G401.6 (cell line): Measurements from ENCODE around the gene CPA5.

Source experiments
- FAIRE-seq: peaks from 2 replicates; lab custom pipeline; 2012; peaks lifted over from hg19 to GRCh38; lab: Jason Lieb, UNC

Gene CPA5

DNA sequence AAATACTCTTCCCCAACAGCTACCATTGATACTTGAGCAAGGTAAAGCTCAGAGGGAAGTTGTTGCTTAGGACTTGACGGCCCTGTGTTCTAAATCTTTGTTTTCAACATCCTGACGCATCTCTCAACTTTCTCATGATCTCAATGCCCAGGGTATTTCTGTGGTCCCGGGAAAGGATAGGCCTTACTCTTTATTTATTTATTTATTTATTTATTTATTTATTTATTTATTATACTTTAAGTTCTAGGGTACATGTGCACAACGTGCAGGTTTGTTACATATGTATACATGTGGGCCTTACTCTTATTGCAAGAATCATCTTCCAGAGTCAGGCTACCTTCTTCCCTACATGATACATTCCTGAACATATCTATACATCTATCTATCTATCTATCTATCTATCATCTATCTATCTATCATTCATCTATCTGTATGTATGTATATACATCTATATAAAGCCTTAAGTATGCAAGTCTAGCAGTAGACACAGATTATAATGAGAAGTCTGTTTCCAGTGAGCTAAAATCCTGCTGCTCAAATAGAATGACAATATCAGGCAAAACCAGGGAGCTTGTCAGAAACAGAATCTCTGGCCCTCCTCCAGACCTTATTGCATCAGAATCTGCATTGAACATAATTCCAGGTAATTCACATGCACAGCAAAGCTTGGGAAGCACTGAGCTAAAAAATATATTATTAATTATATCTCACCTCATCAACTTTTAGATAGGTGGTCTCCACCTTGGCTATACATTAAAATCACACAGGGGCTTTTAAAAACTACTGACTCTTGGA lies 12.2 kb upstream of the CPA5 start:
- no peak for FAIRE-seq

DNA sequence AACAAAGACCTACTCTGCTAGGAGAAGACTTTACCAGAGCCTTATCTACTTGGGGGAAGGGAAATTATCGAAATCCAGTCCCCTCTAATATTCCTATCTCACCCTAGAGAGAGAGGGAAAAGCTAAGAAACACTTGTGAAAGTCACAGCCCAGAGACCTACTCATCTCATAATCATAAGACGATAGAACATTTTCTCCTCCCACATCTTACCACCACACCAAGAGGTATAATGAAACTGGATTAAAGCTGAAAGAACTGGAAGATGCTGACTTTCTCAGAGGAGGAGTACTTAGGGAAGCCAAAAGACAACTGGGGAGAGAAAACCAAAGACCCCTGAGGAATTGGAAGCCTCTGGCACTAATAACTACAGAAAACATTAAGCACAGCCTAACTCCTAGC lies 10.8 kb upstream of the CPA5 start:
- FAIRE-seq = no peak

DNA sequence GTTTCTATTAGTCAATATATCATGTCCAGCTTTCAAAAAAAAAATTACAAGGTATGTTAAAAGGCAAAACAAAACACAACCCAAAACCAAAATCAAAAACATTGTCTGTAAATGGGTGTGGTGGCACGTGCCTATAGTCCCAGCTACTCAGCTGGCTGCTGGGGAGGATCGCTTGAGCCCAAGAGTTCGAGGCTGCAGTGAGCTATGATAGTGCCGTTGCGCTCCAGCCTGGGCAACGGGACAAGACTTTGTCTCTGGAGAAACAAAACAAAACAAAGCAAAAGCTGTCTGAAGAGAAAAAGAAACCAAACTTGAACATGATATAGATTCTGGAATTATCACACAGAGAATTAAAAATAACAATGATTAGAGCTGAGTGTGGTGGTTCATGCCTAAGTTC lies 10.3 kb upstream of the CPA5 start:
- FAIRE-seq = no peak

DNA sequence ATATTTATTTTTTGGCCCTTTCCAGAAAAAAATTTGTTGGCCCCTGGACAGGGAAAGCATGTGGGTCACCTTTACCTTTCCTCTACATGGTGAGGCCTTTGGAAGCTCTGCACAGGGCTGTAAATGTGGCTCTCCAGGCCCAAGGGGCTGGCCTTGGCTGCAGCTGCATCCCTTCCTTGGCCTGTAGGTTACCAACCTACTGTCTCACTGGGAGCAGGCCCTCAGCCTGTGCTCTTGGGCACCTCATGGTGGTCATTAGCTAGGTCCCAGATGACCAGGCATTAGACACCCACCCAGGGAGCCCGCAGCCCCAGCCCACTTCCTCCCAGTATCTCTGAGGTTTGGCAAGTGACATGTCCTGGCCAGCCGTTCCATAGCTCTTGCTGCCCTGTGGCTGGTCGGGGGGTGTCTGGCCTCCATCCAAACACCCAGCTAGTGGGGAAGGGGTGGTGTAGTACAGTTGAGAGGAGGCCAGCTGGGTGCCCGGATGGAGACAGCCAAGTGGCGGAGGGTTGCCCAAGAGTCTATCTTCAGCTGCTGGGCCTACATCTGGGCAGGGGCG lies 7.1 kb upstream of the CPA5 start:
- no peak for FAIRE-seq

DNA sequence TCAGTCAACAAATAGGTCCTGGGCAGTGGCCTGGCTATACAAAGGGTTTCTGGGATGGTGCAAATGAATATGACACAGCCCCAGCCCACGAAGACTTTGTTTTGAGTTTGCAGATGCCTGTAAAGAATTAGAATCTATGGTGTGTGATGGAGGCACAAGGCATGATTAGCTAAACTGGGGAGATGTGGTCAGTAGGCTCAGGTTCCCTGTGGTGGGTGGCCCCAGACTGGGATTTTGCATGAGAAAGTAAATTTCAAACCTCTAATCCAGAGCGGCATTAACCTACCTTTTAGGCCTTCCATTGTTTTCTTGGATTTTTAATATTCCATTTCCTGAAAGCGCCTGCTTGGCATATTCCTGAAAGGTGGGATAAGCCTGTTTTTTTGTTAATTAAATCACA lies 6.4 kb upstream of the CPA5 start:
- no peak for FAIRE-seq

DNA sequence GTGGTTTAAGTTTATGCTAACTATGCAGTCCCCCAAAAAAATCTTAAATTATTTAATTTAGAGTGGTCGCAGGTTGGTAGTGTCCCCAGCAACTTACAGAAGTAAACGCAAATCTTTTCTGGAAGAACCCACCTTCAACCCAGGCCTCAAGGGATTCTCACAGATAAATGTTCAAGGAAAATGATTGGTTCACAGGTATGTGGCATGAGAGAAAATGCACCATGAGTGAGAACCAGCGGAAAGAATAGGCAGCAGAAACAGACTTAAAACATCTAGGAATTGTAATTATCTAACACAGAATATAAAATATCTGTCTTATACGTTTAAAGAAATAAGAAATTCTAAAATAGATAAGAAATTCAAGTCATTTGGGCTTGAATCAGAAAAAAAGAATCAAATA lies 2.7 kb upstream of the CPA5 start:
- FAIRE-seq = no peak

DNA sequence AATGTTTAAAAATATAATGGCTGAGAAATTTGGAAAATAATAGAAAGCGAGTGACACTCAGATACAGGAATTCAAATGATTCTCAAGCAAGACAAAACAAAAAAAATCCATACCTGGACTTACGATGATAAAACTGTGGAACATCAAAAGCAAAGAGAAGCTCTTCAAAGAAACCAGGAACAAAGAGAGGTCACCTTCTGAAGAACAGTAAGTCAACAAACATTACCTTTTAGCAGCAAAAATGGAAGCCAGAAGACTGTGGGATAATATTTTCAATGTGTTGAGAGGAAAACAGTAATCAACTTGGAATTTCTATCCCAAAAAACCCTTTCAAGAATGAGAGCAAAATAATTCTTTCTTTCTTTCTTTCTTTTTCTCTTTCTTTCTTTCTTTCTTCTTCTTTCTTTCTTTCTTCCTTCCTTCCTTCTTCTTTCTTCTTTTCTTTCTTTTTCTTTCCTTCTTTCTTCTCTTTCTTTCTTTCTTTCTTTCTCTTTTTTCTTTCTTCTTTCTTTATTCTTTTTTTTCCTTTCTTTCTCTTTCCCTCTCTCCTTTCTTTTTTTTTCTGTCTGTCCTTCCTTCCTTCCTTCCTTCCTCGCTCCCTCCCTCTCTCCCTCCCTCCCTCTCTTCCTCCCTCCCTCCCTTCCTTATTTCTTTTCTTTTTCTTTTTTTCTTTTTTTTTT lies 1.8 kb upstream of the CPA5 start:
- no peak for FAIRE-seq

DNA sequence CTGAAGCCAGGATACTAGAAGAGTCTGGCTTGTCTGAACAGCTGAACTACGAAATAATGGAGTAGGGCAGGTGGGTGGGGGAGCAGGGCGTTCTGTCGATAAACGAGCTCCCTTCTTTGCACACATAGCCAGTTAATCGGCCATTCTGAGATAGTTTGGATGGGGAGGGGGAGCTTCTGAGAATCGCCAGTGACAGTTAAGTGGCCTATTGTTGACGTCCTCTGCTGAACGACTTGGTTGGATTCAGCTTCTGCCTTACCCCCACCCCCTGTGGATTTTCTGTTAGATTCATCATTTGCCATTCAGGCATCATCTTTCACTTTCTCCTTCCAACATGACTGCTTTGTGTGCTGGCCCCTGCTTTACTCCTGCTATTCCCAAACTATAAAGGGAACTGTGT lies 520 bp downstream of the CPA5 start:
- FAIRE-seq = no peak

DNA sequence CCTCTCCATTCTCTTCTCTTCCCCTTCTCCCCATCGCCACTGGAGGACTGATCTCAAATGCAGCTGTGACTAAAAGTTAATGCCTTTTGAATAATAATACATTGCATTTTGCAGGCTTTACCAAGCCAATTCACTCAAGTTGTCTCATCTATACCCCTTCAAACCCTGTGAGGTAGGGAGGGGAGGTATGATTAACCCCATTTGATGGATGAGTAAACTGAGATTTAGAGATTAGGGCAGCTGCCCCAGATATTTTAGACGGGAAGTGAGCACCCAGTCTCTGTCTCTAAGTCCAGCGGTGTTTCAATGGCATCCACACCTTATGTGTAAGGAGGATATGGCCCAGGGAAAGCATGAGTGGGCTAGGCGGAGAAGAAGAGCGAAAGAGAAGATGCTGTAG lies 1.1 kb downstream of the CPA5 start:
- FAIRE-seq = no peak

DNA sequence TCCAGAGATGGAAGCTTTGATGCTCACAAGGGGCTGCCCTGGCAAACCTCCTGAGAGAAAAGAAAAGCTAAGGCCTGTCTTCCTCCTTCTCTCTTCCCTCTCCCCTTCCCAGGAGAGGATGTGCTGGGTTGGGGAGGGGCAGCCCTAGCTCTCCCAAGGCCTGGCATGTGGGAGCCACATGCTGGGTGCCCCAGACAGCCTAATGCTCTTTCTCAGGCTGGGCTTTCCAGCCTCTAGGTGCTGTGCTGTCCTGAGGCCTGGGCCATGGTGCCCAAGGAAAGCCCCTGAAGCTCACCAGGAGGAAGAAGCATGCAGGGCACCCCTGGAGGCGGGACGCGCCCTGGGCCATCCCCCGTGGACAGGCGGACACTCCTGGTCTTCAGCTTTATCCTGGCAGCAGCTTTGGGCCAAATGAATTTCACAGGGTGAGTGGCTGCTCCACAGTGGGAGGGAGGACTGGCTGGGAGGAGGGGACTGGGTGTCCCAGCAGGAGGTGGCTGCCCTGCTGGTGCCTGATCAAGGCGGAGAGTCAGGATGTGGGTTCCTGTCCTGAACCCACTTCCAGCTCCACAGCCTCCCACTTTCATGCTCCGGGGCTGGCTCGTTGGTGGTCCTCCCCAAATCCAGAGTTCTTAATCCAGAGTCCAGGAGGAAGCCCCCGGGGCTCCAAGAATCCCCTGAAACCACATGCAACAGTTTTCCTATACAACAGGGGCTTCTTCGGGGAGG lies 1.7 kb downstream of the CPA5 start:
- FAIRE-seq = no peak

DNA sequence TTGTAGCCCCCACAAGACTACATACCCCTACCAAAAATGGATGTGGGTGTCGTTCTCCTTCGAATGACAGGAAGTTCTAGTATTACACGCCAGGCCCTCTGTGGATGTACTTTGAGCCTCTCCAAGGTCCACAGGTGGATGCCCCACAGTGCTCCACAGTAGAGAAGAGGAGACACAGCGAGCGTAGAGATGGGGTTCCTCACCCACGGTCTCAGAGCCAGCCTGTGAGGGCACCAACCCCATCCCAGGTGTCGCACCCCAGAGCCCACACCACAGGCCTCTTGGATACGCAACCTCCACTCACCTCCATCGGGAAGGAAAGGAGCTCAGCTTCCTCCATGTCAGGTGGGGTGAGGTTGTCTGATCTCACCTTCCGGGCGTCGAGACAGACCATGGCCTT lies 2.3 kb downstream of the CPA5 start:
- no peak for FAIRE-seq

DNA sequence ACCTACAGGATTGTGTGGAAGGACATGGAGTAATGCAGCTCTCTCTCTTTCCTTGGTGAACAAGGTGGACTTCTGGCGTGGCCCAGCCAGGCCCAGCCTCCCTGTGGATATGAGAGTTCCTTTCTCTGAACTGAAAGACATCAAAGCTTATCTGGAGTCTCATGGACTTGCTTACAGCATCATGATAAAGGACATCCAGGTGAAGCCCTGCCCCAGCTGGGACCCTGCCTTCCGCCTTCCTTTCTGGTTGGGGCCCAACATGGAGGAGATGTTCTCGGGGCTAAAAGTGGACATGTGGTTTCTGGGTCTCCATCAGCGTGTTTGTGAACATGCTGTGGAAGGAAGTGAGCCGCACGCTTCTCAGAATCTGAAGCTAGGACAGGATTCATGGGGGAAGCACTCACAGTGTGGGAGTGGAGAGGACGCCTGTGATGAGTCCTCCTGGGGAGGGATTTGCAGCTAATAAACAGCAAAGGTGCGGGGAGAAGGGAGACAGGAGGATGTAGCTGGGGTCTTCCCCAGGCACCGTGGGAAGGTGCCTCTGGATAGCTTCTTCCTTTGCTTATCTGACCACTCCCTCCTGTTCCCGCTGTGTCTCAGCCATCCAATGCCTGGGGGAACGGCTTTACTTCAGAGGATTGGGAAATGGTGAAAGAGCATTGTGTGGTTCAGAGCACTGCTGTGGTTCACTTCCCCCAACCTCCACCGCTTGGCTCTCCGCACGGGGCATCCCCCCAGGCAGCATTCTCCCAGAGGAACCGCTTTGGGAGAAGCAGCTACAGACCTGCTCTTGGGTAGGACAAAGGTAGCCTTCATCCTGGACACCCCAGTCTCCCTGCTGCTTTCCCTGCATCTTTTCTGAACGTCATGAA lies 5.5 kb downstream of the CPA5 start:
- no peak for FAIRE-seq

DNA sequence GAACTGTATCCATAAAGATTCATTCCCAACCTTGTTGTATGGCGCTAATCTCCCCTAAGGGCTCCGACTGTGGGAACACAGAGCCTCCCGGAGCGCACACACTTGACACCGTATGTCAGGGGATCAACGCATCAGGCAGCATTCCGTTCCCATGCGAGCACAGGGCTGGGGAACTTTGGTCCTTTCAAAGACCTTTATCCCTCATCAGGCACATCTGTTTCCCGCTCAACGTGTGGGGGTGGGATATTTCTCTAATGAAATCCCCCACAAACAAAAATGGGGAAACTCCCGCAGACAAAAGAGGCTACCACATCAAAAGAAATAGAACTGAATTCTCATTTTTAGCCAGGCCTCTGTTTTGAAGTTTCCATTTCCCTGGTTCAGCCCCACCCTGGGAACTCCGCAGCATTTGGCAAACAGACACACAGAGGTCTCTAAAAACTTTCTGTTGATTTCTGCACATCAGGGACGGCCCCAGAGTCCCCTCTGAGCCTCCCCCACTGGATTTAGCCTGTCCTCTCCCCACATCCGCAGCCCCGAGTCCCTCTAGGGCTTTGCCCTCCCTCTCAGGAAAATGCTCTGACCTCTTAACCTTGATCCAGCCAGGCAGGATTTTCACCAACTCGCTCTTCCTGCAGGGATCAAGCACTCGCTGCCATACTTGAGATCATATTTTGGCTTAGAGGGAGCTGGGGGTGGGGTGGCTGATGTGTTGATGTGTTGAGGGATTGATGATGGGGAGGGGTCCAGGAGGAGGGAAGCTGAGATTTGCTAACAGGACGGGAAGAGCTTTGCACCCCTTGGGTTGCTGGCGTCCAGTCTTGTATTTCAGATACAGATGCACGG lies 6.6 kb downstream of the CPA5 start:
- no peak for FAIRE-seq

DNA sequence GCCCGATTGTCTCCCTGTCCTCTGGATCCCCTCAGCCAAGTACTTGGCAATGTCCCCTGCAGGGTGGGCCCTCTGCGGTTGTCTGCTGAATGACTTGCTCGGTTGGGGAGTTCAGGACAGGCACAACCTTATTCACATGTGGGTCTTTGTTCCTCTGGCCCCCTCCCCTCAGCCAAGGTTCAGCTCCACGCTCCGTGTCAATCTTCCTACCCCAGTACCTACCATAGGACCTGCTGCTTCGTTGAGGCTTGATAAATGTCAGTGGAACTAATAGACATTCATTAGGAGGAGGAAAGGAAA lies 7.1 kb downstream of the CPA5 start:
- FAIRE-seq = no peak

DNA sequence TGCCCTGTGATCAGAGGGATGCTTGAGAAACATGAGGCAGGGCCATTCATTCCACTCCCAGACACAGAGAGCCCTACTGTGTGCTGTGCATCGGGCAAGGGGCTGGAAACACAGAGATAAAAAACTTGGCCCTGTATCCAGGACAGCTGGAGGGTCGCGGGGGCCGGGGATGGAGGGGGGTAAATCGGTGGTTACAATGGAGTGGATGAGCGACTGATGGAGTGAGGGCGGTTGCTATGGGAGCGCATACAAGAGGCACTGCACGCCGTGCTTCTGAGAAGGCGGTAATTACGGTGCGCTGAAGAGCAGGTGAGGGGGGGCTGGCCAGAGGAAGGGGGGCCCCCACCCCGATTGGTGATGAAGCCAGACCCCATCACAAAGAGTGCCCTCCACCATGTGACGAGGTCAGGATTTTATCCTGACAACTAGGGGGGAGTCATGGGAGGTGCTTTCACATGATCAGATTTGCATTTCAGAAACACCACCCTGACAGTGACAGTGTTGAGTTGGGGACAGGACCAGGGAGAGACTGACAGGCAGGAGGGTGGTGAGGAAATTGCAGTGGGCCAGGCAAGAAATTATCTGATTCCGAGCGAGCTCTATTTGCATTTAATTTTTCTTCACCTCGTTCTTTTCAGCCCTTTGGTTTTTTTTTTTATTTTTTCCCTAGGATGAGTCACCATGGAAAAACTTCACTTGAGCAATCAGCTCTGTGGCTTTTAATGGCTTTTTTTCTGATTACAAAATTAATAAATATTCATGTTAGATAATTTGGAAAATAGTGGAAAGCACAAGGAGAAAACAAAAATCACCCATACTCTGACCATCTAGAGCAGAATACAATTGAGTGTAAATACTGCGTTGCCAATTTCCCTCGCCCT lies 7.8 kb downstream of the CPA5 start:
- no peak for FAIRE-seq

DNA sequence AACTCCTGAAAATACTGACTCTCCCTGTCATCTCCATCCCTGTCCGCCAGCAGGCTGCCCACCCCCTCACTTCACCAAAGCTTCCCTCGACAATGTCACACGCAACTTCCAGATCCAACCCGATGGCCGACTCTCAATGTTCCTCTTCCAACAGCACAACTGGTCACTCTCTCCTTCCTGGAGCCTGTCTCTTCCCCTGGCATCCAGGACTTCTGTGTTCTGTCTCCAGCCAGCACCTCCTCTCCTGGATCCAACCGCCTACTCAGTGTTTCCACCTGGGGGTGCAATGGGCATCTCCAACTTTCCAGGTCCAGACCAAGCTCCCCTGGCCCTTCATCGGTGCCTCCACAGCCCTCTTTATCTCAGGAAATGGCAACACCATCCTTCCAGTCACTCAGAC lies 8.6 kb downstream of the CPA5 start:
- no peak for FAIRE-seq

DNA sequence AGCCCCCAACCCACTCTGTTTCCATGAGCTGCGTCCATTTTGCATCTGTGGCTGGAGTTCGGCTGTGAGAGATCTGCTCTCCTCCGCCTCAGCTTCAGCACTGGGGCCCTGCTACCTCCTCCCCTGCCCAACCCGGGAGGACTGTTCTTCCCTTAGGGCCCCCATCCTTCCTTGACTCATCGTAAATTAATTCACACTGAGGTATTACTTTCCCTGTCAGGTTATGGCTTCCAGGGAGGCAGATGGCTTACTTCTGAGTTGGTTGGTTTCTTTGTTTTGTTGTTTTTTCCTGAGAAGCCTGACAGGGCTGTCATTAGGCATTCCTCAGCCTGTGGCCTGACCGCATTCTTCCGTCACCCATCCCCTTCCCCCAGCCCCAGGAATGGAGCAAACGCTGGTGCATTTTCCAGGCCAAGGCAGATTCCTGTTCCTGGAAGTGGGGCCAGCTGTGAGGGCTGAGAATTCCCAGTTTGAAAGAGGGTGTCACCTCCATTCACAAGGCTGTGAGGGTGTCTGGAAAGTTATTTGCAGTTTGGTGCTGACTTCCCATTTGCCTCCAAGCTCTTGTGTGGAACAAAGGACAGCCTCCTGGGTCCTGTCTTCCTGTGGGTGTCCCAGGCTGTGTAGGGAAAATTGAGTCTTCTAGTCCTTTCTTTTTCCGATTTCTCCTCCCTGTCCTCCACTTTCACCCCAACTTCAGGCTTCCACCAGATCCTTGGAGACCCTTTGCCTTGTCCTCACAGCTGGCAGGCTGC lies 11.7 kb downstream of the CPA5 start:
- FAIRE-seq = no peak

DNA sequence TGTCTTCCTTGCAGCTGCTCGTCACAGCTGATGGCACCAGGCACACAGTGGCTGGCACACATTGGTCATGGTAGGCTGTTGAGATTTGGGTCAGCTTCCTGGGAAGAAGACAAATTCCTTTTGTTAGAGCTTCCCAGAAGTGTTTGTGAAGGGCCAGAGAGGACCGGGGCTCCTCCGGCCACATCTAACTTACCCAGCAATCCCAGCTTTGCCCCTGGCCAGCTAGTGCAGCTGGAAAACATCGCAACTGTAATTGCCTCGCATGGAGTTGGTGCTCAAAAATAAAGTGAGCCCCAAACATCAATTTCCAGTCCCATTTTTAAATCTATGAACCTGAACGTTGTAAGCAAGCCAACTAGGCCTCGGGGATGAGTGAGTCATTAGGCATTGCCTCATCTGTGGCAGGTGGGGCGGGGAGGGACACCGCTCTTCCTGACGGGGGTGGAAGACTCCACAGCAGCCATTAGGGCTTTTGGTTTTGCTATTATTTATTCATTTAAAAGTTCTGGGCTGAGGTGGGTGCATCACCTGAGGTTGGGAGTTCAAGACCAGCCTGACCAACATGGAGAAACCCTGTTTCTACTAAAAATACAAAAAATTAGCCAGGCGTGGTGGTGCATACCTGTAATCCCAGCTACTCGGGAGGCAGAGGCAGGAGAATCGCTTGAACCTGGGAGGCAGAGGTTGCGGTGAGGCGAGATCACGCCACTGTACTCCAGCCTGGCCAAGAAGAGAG lies 12.4 kb downstream of the CPA5 start:
- FAIRE-seq = no peak

DNA sequence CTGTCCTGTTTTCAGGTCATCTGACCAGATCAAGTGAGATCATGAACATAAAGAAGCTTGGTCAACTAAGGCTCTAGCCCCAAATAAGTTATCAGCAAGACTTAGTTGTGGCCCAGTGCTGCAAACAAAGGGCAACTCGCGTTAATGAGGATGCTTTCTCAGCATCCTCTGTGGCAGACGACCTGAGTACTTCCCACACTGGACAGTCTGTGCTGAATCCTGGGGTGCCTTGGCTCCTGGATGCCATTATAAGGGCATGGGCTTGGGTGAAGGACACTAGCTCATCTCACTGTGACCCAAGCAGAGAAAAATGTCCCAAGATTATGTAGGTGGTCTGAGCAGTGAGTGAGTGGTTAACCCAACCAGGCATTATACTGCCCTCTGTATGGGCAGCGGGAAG lies 13.9 kb downstream of the CPA5 start:
- no peak for FAIRE-seq
